NCI-H2196 (cell line): Measurements from ENCODE around the gene C4BPB.
A peak's percentile ranks its signal among the peaks of the same experiment; 100 is the strongest.
"Not testable (repeated sequence)": the region's sequence is repeated elsewhere in the genome, so short reads cannot be mapped to it uniquely, and the experiment has no call there.

Experiments
- DNase-seq: peaks from one replicate; lab custom pipeline; 2025; ENCODE audit not compliant: unreplicated experiment; lab: John Stamatoyannopoulos, UW

The C4BPB gene

GRCh38 chr1:207088701-207089626 lies at the start of gene C4BPB:
C4BPB (plus strand) TSS chr1:207088860; CDS start chr1:207089532, 672 bp downstream.
- peak; percentile 9 for DNase-seq

GRCh38 chr1:207039380-207040180 lies 49.1 kb upstream of the C4BPB start:
- no peak for DNase-seq

- no peak for DNase-seq
These were observed 48.5 kb upstream of the C4BPB start for GRCh38 chr1:207040181-207040533.

- DNase-seq = not testable (repeated sequence)
These were observed 47.3 kb upstream of the C4BPB start for GRCh38 chr1:207041397-207041796.

GRCh38 chr1:207045453-207045852 lies 43.2 kb upstream of the C4BPB start:
- no peak for DNase-seq

- DNase-seq = no peak
These were observed 41.2 kb upstream of the C4BPB start for GRCh38 chr1:207047505-207047904.

- no peak for DNase-seq
These were observed 40.6 kb upstream of the C4BPB start for GRCh38 chr1:207048041-207048440.

- no peak for DNase-seq
These were observed 39.6 kb upstream of the C4BPB start for GRCh38 chr1:207049054-207049453.

GRCh38 chr1:207049514-207049913 lies 39.1 kb upstream of the C4BPB start:
- no peak for DNase-seq

- DNase-seq = peak; percentile 55
These were observed 38.7 kb upstream of the C4BPB start for GRCh38 chr1:207049974-207050391.

GRCh38 chr1:207050480-207051190 lies 38.0 kb upstream of the C4BPB start:
- peak; percentile 92 for DNase-seq

- DNase-seq = peak; percentile 44
These were observed 37.3 kb upstream of the C4BPB start, which contains the start of gene YOD1 for GRCh38 chr1:207051191-207051943. YOD1 (minus strand) TSS chr1:207051208; CDS start chr1:207051030, 178 bp downstream.

- DNase-seq = peak; percentile 99
These were observed 35.5 kb upstream of the C4BPB start, which contains the start of gene PFKFB2 for GRCh38 chr1:207052911-207053769. PFKFB2 (plus strand) TSS chr1:207053275; CDS start chr1:207054718, 1,443 bp downstream.

GRCh38 chr1:207054491-207054890 lies 34.2 kb upstream of the C4BPB start:
- no peak for DNase-seq

- no peak for DNase-seq
These were observed 33.2 kb upstream of the C4BPB start for GRCh38 chr1:207055386-207056001.

GRCh38 chr1:207056673-207057072 lies 32.0 kb upstream of the C4BPB start:
- no peak for DNase-seq

GRCh38 chr1:207058252-207058651 lies 30.4 kb upstream of the C4BPB start:
- DNase-seq = peak; percentile 13

- peak; percentile 76 for DNase-seq
These were observed 29.5 kb upstream of the C4BPB start for GRCh38 chr1:207058878-207059867.
